GM23338 (cell line): ENCODE results near the gene PTPN6.

Experiments
- EZH2phosphoT487 ChIP-seq: fragments of 200-600 bp; sonication (generic); IDR thresholded peaks from one replicate; pipeline ENCODE4 v1.8.1; 2018; ENCODE audit warnings: antibody characterized with exemption; ENCODE audit not compliant: unreplicated experiment
- POLR2AphosphoS5 ChIP-seq: IDR thresholded peaks from 2 replicates; pipeline ENCODE4 v1.6.1; 2016; ENCODE audit warnings: antibody characterized with exemption, low read depth

DNA sequence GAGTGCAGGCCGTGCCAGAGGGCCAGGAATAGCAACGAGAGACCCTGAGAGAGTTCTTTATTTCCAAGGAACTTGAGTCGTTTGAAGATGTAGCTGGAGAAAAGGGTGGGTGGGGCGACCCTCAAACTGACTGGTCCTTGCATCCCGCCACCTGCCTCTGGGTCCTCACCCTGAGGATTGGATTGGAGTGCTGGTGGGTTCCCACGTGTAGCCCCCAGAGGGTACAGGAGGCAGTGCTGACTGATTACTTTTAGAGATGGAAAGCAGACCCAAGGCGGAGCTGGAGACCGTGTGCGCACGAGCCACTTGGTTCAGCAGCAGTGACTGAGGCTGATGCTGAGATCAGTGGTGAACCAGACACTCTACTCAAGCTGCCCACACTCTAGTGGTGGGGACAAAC, 26.5 kb downstream of the PTPN6 start:
- TF ChIP-seq POLR2AphosphoS5 (no peak), EZH2phosphoT487 (no peak)
